Activated CD4-positive, alpha-beta memory T cell treated with anti-CD3 and anti-CD28 coated beads for 36 hours (primary cell): ENCODE measurements around the gene FAIM2. TPM values are rescaled to one million over a fixed set of nuclear protein-coding genes. Genes with fewer than 3 reads are reported as not detected.

Source experiments
- CTCF ChIA-PET: fragments of 350-600 bp; sonication (Branson Sonifier 250); formaldehyde crosslinking; loops from one replicate; lab custom pipeline; 2021; ENCODE audit warnings: antibody characterized with exemption, inconsistent platforms; lab: Charles Lee
- POLR2A ChIA-PET: fragments of 350-600 bp; sonication (Branson Sonifier 250); formaldehyde crosslinking; loops from one replicate; lab custom pipeline; 2021; ENCODE audit warnings: antibody characterized with exemption; lab: Charles Lee
- DNase-seq: peaks from one replicate; pipeline ENCODE4 v3.0.0-alpha.2; 2020
- H3K27ac Mint-ChIP-seq: one replicate; pipeline ENCODE4 v1.8.0; 2021; ENCODE audit warnings: mixed read lengths
- H3K27me3 Mint-ChIP-seq: one replicate; pipeline ENCODE4 v1.8.0; 2021; ENCODE audit warnings: mixed read lengths
- H3K36me3 Mint-ChIP-seq: one replicate; pipeline ENCODE4 v1.8.0; 2021; ENCODE audit warnings: mixed read lengths
- H3K4me1 Mint-ChIP-seq: one replicate; pipeline ENCODE4 v1.8.0; 2021; ENCODE audit warnings: low read depth, mixed read lengths
- H3K4me3 Mint-ChIP-seq: one replicate; pipeline ENCODE4 v1.8.0; 2021; ENCODE audit warnings: mild to moderate bottlenecking, mixed read lengths
- H3K9me3 Mint-ChIP-seq: one replicate; pipeline ENCODE4 v1.8.0; 2021; ENCODE audit warnings: mixed read lengths
- intact Hi-C: fragments of 100-400 bp; cut with micrococcal nuclease; formaldehyde crosslinking; loops from one replicate; pipeline ENCODE4 v1.15.1; 2023
- total RNA-seq, 2 experiments: library from RNA; stranded (reverse); gene quantifications; one replicate each; pipeline ENCODE4 v1.2.3, GENCODE V29; 2021

Gene FAIM2
- total RNA-seq, 2 experiments from 2014 or later = 1.7 to 2.1 TPM

DNA sequence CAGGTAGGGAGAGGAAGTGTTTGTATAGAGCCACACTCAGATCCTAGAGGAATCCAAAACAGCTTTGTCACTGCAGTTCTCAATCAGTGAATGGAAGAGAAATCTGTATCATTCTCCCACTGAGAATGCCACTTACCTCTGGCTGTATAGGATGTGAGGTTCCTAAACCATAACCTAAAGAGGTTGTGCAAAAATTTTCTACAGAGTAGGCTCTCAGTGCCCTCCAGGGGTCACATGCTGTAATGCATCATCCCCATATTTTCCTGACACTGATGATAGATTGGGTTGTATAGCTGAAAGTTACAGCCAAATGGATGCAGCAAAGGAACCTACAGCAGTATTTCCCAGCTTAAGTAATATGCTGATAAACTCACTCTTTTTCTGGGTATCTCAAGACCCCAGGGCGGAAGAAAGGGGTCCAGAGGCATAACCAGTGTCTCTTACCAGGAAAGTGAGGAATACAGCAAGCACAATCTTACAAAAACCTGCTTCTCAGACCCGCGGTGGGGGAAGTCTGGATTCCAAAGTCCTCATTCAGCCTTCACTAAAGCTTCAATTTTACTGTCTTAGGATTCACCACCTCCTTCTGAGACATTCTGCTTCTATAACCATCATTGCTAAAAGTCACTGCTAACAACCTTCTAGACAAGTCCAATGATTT lies 64.6 kb downstream of the FAIM2 start:
- POLR2A ChIA-PET = interaction anchor here (0.7 to 2.0 kb wide), 3 partner anchors 11 to 136 kb away, joined by 3 to 10 read pairs (median 5); partner anchors contain the start of gene NCKAP5L
- H3K9me3 Mint-ChIP-seq = no peaks in the 10 kb centered on the region
- H3K4me1 Mint-ChIP-seq = peaks cover 24% of the 10 kb centered on the region
- CTCF ChIA-PET = interaction anchor here (0.5 to 4.3 kb wide), 28 partner anchors 10 to 936 kb away, joined by 3 to 48 read pairs (median 4); partner anchors contain the start of genes NCKAP5L and TMBIM6
- H3K27ac Mint-ChIP-seq = no peak overlapping the region
- peak; percentile 59 for DNase-seq
- H3K4me3 Mint-ChIP-seq = no peak overlapping the region
- peaks cover 4% of the 10 kb centered on the region for H3K36me3 Mint-ChIP-seq
- intact Hi-C loops = loop anchor here (1.0 kb wide), 2 partner anchors 63 to 195 kb away; no protein-coding TSS in a partner anchor
- no peaks in the 10 kb centered on the region for H3K27me3 Mint-ChIP-seq

- ChIA-PET CTCF (interaction anchor here (1.4 to 1.5 kb wide), 2 partner anchors 55 to 91 kb away, joined by 4 to 5 read pairs; partner anchors contain the start of gene TMBIM6), POLR2A (no interaction called here)
- H3K4me3 Mint-ChIP-seq = no peak overlapping the region
- H3K27ac Mint-ChIP-seq = no peak overlapping the region
- no peaks in the 10 kb centered on the region for H3K27me3 Mint-ChIP-seq
- H3K9me3 Mint-ChIP-seq = no peaks in the 10 kb centered on the region
- intact Hi-C loops = no loop called here
- H3K4me1 Mint-ChIP-seq = peaks cover 12% of the 10 kb centered on the region
- no peaks in the 10 kb centered on the region for H3K36me3 Mint-ChIP-seq
- DNase-seq = no peak
Measured at GRCh38 chr12:49832836-49833421, 70.8 kb downstream of the FAIM2 start.

- H3K27ac Mint-ChIP-seq = no peak overlapping the region
- intact Hi-C loops = no loop called here
- no peaks in the 10 kb centered on the region for H3K36me3 Mint-ChIP-seq
- peaks cover 19% of the 10 kb centered on the region for H3K4me1 Mint-ChIP-seq
- CTCF ChIA-PET = interaction anchor here (1.1 to 2.0 kb wide), 4 partner anchors 37 to 90 kb away, joined by 3 to 6 read pairs (median 4); partner anchors contain the start of gene TMBIM6
- POLR2A ChIA-PET = no interaction called here
- no peaks in the 10 kb centered on the region for H3K9me3 Mint-ChIP-seq
- no peaks in the 10 kb centered on the region for H3K27me3 Mint-ChIP-seq
- no peak overlapping the region for H3K4me3 Mint-ChIP-seq
- no peak for DNase-seq
Measured at GRCh38 chr12:49831717-49832116, 72.0 kb downstream of the FAIM2 start.

GRCh38 chr12:49828133-49829091 lies 75.3 kb downstream of the FAIM2 start, which contains the start of gene NCKAP5L:
Gene NCKAP5L (minus strand): TSS chr12:49828413. CDS start chr12:49804044, 24,369 bp downstream.
- H3K36me3 Mint-ChIP-seq = no peaks in the 10 kb centered on the region
- peak; percentile 96 for DNase-seq
- intact Hi-C loops = loop anchor here (1.0 kb wide), 2 partner anchors 14 to 87 kb away; partner anchors contain the start of gene TMBIM6
- no peaks in the 10 kb centered on the region for H3K27me3 Mint-ChIP-seq
- H3K4me3 Mint-ChIP-seq = peak within 1 kb of the TSS; percentile 93
- POLR2A ChIA-PET = interaction anchor here (0.6 to 1.4 kb wide), 5 partner anchors 10 to 697 kb away, joined by 3 to 10 read pairs (median 3); partner anchors contain the start of genes TMBIM6 and TUBA1B
- H3K27ac Mint-ChIP-seq = peak within 1 kb of the TSS; percentile 88
- CTCF ChIA-PET = interaction anchor here (0.7 to 5.3 kb wide), 9 partner anchors 11 to 139 kb away, joined by 3 to 44 read pairs (median 4); partner anchors contain the start of genes BCDIN3D and TMBIM6
- no peaks in the 10 kb centered on the region for H3K9me3 Mint-ChIP-seq
- H3K4me1 Mint-ChIP-seq = peaks cover 20% of the 10 kb centered on the region

DNA sequence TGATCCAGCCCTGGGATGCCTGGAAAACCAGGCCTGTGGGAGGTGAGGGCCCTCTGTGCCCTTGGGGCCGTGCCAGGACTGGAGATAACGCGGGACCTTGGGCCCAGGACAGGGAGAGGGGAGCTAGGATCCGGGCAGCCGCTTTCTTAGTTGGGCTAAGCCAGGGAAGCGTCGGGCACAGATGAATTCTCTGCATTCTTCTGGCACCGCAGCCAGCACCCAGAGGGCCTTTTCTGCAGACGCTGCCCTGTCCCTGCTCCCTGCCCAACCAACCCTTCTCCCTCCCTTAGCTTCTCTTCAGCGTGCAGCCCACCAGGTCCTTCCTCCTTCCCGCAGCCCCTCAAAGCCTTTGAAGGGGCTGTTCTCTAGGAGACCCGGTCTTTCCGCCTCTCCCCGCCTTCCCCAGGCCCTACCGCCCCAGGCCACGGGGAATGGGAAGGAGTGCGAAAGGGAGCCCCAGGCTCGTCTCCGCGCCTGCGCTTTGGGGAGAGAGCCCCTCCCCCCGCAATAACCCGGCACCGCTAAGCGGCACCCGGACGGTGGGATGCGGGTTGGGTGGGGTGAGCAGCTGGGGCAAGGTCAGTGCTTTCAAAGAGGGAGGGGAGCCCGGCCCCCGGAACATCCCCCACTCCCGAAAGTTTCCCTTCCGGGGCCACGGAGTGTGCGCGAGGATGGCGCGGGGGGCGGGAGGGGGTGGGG lies 76.2 kb downstream of the FAIM2 start:
- Mint-ChIP-seq H3K36me3 (peaks cover 2% of the 10 kb centered on the region), H3K27me3 (no peaks in the 10 kb centered on the region), H3K9me3 (no peaks in the 10 kb centered on the region), H3K27ac (no peak overlapping the region), H3K4me3 (peak overlapping the region; percentile 93), H3K4me1 (peaks cover 20% of the 10 kb centered on the region)
- peak; percentile 44 for DNase-seq
- ChIA-PET POLR2A (interaction anchor here (0.6 to 1.3 kb wide), 5 partner anchors 11 to 696 kb away, joined by 3 to 10 read pairs (median 3); partner anchors contain the start of gene TUBA1B), CTCF (interaction anchor here (0.6 to 5.3 kb wide), 13 partner anchors 8 to 140 kb away, joined by 3 to 44 read pairs (median 4); partner anchors contain the start of genes BCDIN3D and TMBIM6)
- intact Hi-C loops = loop anchor here (1.0 kb wide), 2 partner anchors 15 to 86 kb away; partner anchors contain the start of gene TMBIM6

- H3K27ac Mint-ChIP-seq = no peak overlapping the region
- no peaks in the 10 kb centered on the region for H3K27me3 Mint-ChIP-seq
Measured at GRCh38 chr12:49827051-49827400, 76.7 kb downstream of the FAIM2 start.

GRCh38 chr12:49825971-49826421 lies 77.7 kb downstream of the FAIM2 start:
- CTCF ChIA-PET = interaction anchor here (1.1 to 5.3 kb wide), 3 partner anchors 13 to 120 kb away, joined by 3 to 44 read pairs (median 8); no protein-coding TSS in a partner anchor
- Mint-ChIP-seq H3K9me3 (no peaks in the 10 kb centered on the region), H3K36me3 (peaks cover 2% of the 10 kb centered on the region), H3K27ac (no peak overlapping the region), H3K4me1 (peaks cover 27% of the 10 kb centered on the region), H3K4me3 (no peak overlapping the region), H3K27me3 (no peaks in the 10 kb centered on the region)
- intact Hi-C loops = no loop called here
- POLR2A ChIA-PET = interaction anchor here (1.1 to 1.3 kb wide), 2 partner anchors 13 to 17 kb away, joined by 3 read pairs; partner anchors contain the start of gene BCDIN3D
- no peak for DNase-seq

More at GRCh38 chr12:49827051-49827400, 76.7 kb downstream of the FAIM2 start:
- Mint-ChIP-seq H3K4me3 (peak overlapping the region; percentile 66), H3K9me3 (no peaks in the 10 kb centered on the region), H3K4me1 (peaks cover 18% of the 10 kb centered on the region), H3K36me3 (peaks cover 2% of the 10 kb centered on the region)
- no peak for DNase-seq
- POLR2A ChIA-PET = interaction anchor here (1.3 kb wide), 1 partner anchor 12 kb away, joined by 3 read pairs; no protein-coding TSS in a partner anchor
- CTCF ChIA-PET = interaction anchor here (0.6 to 5.3 kb wide), 8 partner anchors 9 to 140 kb away, joined by 3 to 44 read pairs (median 4); partner anchors contain the start of gene TMBIM6
- intact Hi-C loops = no loop called here

- peaks cover 30% of the 10 kb centered on the region for H3K4me1 Mint-ChIP-seq
- peaks cover 2% of the 10 kb centered on the region for H3K36me3 Mint-ChIP-seq
- no peaks in the 10 kb centered on the region for H3K27me3 Mint-ChIP-seq
- H3K27ac Mint-ChIP-seq = no peak overlapping the region
- H3K4me3 Mint-ChIP-seq = no peak overlapping the region
- H3K9me3 Mint-ChIP-seq = no peaks in the 10 kb centered on the region
- ChIA-PET POLR2A (interaction anchor here (1.1 kb wide), 1 partner anchor 18 kb away, joined by 3 read pairs; the partner anchor contains the start of gene BCDIN3D), CTCF (no interaction called here)
- intact Hi-C loops = no loop called here
- DNase-seq = no peak
Measured at GRCh38 chr12:49825360-49825970, 78.2 kb downstream of the FAIM2 start.

DNA sequence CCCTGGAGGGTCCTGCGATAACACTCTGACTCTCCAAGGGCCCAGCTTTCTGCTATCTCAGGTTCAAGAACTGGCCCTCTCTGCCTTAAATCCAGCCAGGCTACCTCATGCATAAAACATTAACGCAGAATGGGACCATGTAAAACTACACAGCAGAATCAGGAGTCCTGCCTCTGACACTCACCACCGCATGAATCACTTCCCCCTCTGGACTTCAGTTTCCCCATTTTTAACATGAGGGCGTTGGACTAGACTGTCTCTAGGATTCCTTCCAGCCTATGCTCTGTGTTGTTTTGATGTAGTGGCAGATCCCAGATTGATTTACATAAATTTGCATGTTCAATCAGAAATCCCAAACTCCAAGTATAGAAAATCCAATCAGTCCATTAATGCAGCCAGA lies 78.8 kb downstream of the FAIM2 start:
- CTCF ChIA-PET = no interaction called here
- Mint-ChIP-seq H3K4me3 (no peak overlapping the region), H3K4me1 (peaks cover 30% of the 10 kb centered on the region), H3K9me3 (no peaks in the 10 kb centered on the region), H3K27me3 (no peaks in the 10 kb centered on the region), H3K27ac (no peak overlapping the region), H3K36me3 (peaks cover 2% of the 10 kb centered on the region)
- POLR2A ChIA-PET = no interaction called here
- no peak for DNase-seq
- intact Hi-C loops = no loop called here

- peaks cover 2% of the 10 kb centered on the region for H3K36me3 Mint-ChIP-seq
- DNase-seq = no peak
- no peak overlapping the region for H3K4me3 Mint-ChIP-seq
- H3K27ac Mint-ChIP-seq = no peak overlapping the region
- intact Hi-C loops = no loop called here
- ChIA-PET POLR2A (no interaction called here), CTCF (no interaction called here)
- H3K4me1 Mint-ChIP-seq = peaks cover 34% of the 10 kb centered on the region
- no peaks in the 10 kb centered on the region for H3K9me3 Mint-ChIP-seq
- no peaks in the 10 kb centered on the region for H3K27me3 Mint-ChIP-seq
Measured at GRCh38 chr12:49824416-49824815, 79.3 kb downstream of the FAIM2 start.
